Measurements from ENCODE around the gene ARMC9. TPM values are rescaled to one million over a fixed set of nuclear protein-coding genes. Genes with fewer than 3 reads are reported as not detected.

ARMC9 gene
- total and polyA plus RNA-seq, 2 of the 13 experiments (the other 11 are each of a cell fraction or from before 2014, with no cell fraction given) = 9.1 to 12.8 TPM

DNA sequence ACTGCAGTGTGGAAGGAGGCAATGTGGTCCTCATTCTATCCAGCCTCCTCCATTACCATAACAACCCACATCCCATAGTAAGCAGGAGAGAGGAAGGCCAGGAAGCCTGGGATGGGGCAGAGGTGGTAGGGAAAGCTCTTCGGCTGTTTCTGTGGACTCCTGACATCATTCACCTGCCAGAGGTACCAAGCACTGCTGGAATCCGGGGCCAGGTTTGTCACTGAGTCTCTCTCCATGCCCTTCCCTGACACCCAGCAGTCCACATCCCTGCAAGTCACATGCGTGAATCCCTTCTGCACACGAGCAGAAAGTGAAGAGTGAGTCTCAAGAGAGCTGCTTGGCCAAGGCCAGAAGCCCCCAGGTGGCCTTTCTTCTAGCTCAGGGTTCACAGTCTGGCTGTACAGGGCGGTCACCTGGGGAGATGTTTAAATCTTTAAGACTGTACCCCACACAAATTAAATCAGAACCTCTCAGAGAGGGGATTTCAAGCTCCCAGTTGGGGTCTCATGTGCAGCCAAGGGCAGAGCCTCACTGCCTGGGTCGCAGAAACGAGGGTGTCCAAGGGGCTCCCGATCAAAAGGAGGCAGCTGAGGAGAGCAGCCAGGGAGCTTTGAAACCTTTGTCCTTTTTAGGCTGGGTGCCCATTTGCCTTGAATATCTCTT, 94.2 kb downstream of the ARMC9 start (continued):
- TF ChIP-seq ZNF317 (CRISPR knock-in tag; IDR thresholded peaks at IDR 0.05) (no peak), TCF12 (IDR thresholded peaks at IDR 0.05) (no peak), TCF12 (CRISPR knock-in tag; IDR thresholded peaks at IDR 0.05) (no peak), ZSCAN22 (CRISPR knock-in tag; IDR thresholded peaks at IDR 0.05) (no peak), RXRA (CRISPR knock-in tag; IDR thresholded peaks at IDR 0.05) (no peak), JARID2 (CRISPR knock-in tag; IDR thresholded peaks at IDR 0.05; ENCODE audit: insufficient replicate concordance) (no peak), ZSCAN12 (CRISPR knock-in tag; IDR thresholded peaks at IDR 0.05) (no peak), ZNF547 (CRISPR knock-in tag; IDR thresholded peaks at IDR 0.05) (no peak), RBFOX2 (IDR thresholded peaks at IDR 0.05; ENCODE audit: low read depth, low read length) (no peak)
- TF ChIP-seq, protein P1, sequence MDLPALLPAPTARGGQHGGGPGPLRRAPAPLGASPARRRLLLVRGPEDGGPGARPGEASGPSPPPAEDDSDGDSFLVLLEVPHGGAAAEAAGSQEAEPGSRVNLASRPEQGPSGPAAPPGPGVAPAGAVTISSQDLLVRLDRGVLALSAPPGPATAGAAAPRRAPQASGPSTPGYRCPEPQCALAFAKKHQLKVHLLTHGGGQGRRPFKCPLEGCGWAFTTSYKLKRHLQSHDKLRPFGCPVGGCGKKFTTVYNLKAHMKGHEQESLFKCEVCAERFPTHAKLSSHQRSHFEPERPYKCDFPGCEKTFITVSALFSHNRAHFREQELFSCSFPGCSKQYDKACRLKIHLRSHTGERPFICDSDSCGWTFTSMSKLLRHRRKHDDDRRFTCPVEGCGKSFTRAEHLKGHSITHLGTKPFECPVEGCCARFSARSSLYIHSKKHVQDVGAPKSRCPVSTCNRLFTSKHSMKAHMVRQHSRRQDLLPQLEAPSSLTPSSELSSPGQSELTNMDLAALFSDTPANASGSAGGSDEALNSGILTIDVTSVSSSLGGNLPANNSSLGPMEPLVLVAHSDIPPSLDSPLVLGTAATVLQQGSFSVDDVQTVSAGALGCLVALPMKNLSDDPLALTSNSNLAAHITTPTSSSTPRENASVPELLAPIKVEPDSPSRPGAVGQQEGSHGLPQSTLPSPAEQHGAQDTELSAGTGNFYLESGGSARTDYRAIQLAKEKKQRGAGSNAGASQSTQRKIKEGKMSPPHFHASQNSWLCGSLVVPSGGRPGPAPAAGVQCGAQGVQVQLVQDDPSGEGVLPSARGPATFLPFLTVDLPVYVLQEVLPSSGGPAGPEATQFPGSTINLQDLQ (CRISPR knock-in tag; IDR thresholded peaks at IDR 0.05) = no peak

DNA sequence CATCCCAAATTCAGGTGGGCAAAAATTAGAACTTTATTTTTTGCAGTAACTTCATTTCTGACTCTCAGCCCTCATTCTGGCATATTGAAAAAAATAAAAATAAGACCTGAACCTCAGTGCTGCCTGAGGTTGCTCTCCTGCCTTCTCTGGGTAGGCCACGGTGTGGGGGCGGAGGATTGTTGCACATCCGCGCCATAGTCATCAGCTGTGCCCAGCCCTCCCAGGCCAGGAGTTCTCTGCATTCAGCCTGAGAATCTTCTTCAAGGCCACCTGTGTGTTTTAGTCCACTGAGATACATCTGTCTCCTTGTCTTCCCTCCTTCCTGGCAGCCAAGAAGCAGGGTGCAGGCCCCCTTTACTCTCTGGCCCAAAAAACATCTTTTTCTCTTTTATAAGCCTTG, 94.7 kb downstream of the ARMC9 start:
- ATAC-seq = no peak
- Histone ChIP-seq H4K20me1 (ENCODE audit: insufficient read depth, low read length) (no peaks in the 10 kb centered on the region), H3K27me3 (ENCODE audit: control insufficient read depth in 1 of 2, insufficient read depth in 2 of 2, low read length in 2 of 2) (no peaks in the 10 kb centered on the region), H3K9ac (ENCODE audit: insufficient read depth, low read depth, low read length) (no peak overlapping the region), H2AFZ (ENCODE audit: low read length) (no peak overlapping the region), H3K4me2 (ENCODE audit: low read depth, low read length) (no peak overlapping the region), H3K4me3 (replicated peaks in 1 of 3; ENCODE audit: insufficient read depth in 1 of 3, low read depth in 2 of 3, low read length in 3 of 3) (no peak overlapping the region), H3K79me2 (ENCODE audit: insufficient read depth, low read length) (no peaks in the 10 kb centered on the region), H3K9me3 (ENCODE audit: low read length) (no peaks in the 10 kb centered on the region), H3K27ac (ENCODE audit: extremely low read length, insufficient read depth, low read length) (no peak overlapping the region), H3K36me3 (replicated peaks in 1 of 2; ENCODE audit: control insufficient read depth in 1 of 2, insufficient read depth in 2 of 2, low read length in 2 of 2) (peaks cover 0 to 2% of the 10 kb centered on the region in 2 experiments; a peak in 2 of 5 replicates), H3K4me1 (ENCODE audit: insufficient read depth, low read length) (peaks cover 5% of the 10 kb centered on the region)
- no TSS peak for BruUV-seq (replicated peaks)
- TF ChIP-seq, protein P2, sequence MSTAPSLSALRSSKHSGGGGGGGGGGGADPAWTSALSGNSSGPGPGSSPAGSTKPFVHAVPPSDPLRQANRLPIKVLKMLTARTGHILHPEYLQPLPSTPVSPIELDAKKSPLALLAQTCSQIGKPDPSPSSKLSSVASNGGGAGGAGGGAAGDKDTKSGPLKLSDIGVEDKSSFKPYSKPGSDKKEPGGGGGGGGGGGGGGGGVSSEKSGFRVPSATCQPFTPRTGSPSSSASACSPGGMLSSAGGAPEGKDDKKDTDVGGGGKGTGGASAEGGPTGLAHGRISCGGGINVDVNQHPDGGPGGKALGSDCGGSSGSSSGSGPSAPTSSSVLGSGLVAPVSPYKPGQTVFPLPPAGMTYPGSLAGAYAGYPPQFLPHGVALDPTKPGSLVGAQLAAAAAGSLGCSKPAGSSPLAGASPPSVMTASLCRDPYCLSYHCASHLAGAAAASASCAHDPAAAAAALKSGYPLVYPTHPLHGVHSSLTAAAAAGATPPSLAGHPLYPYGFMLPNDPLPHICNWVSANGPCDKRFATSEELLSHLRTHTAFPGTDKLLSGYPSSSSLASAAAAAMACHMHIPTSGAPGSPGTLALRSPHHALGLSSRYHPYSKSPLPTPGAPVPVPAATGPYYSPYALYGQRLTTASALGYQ (CRISPR knock-in tag; IDR thresholded peaks at IDR 0.05) = no peak
- WGBS (ENCODE audit: low lambda C conversion rate) = 97% methylated on average over 4 of the region's 4 CpGs
- POLR2A ChIA-PET = no interaction called here
- no peak for DNase-seq (ENCODE audit: low spot score)
- intact Hi-C loops (cut with micrococcal nuclease; ENCODE audit: unreplicated experiment) = no loop called here
- CTCF ChIA-PET (ENCODE audit: low intra/inter-chr PET ratio, low total read pairs) = no interaction called here
- in situ Hi-C loops (cut with HindIII; ENCODE audit: extremely low pct_ligation_motif_present, low pct_unique_long_range_greater_than_20kb) = loop anchor here (10.0 kb wide), 1 partner anchor 102 kb away; the partner anchor contains the start of gene B3GNT7
- FAIRE-seq = no peak

Data from HepG2 (cell line).